Keratinocyte (primary cell): Measurements from ENCODE around the gene HSFX4.

Experiments used
- CTCF ChIP-seq, 3 experiments: IDR thresholded peaks in 1 of 3; conservative IDR thresholded peaks in 1 of 3; optimal IDR thresholded peaks in 1 of 3; 2 replicates in 2 of 3; 3 replicates in 1 of 3; pipeline versions ENCODE3 to v1.5.1; 2011; ENCODE audit warnings: low read length in 3 of 3, mild to moderate bottlenecking in 3 of 3, moderate library complexity in 2 of 3, control low read depth in 1 of 3, inconsistent platforms in 1 of 3; ENCODE audit not compliant: insufficient read depth in 2 of 3; ENCODE audit errors: extremely low read depth in 1 of 3
- EZH2 ChIP-seq: IDR thresholded peaks from one replicate; pipeline ENCODE4 v1.6.1; 2012; ENCODE audit warnings: inconsistent platforms, mild to moderate bottlenecking, low read length, moderate library complexity

GRCh38 chrX:149898554-149898953 is 30.8 kb upstream of the HSFX4 start:
- no peak for TF ChIP-seq CTCF (optimal IDR thresholded peaks at IDR 0.05 in 1 of 3, IDR thresholded peaks at IDR 0.05 in 1 of 3, conservative IDR thresholded peaks at IDR 0.05 in 1 of 3; ENCODE audit: extremely low read depth in 1 of 3, insufficient read depth in 2 of 3, low read length in 3 of 3)
- no peak for TF ChIP-seq EZH2
